ENCODE measurements around the gene CNTNAP5.

The CNTNAP5 gene

DNA sequence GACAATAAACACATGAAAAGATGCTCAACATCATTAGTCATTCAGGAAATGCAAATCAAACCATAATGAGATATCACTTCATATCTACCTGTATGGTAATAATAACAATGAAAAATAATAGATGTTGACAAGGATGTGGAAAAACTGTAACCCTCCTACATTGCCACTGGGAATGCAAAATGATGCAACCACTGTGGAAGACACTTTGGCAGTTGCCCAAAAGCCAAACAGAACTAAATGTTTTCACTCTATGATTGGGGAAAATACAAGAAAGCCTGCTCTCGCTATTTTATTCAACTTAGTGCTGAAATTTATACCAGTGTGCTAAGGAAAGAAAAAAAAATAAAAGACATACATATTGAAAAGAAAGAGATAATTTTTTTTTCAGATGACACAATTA, 934.5 kb downstream of the CNTNAP5 start:
- no peak for DNase-seq

DNA sequence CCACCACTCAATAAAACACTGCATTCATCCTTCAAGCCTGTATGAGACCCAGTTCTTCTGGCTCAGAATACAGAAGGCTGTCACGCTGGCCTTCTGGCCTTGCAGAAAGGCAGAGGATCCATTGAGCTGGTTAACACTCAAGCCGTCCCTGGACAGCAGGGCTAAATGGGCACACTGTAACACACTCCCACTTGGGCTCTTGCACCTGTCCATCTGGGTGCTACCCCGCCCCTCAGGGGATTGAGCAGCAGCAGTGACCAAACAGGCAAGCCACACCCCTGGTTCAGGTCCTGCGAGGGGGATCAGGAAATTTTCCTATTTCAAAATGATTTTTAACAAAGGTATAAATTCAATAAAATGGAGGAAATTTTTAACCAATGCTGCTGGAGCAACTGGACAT, 936.0 kb downstream of the CNTNAP5 start:
- no peak for DNase-seq
